ENCODE data around the gene ATP2A3. TPM values are rescaled to one million over a fixed set of nuclear protein-coding genes. Genes with fewer than 3 reads are reported as not detected.

The ATP2A3 gene
- total and polyA plus RNA-seq, 12 donors, result 1.3 to 29.1 (median 15.9) TPM

GRCh38 chr17:3986270-3986938 lies 22.2 kb upstream of the ATP2A3 start:
- no peak for TF ChIP-seq CTCF (IDR thresholded peaks at IDR 0.05)
- no peak for TF ChIP-seq POLR2A (IDR thresholded peaks at IDR 0.05)
- 65 to 77% (median 70%) methylated on average over 10 to 16 of the region's 16 CpGs for WGBS, 4 donors
- Histone ChIP-seq H3K27ac (no peak overlapping the region), H3K36me3 (replicated peaks in 1 of 2) (no peaks in the 10 kb centered on the region), H3K4me3 (no peak overlapping the region), H3K27me3 (no peaks in the 10 kb centered on the region), H3K4me1 (replicated peaks in 1 of 2) (no peaks in the 10 kb centered on the region), H3K9me3 (replicated peaks in 1 of 3) (no peaks in the 10 kb centered on the region)
- intact Hi-C loops (cut with DNase I), result no loop called here
- DNase-seq, result no peak

- TF ChIP-seq POLR2A (IDR thresholded peaks at IDR 0.05) (no peak), CTCF (IDR thresholded peaks at IDR 0.05) (no peak)
- H3K36me3 ChIP-seq (replicated peaks in 1 of 2), result no peaks in the 10 kb centered on the region
- intact Hi-C loops (cut with DNase I), result no loop called here
- no peaks in the 10 kb centered on the region for H3K9me3 ChIP-seq (replicated peaks in 1 of 3)
- no peak overlapping the region for H3K4me3 ChIP-seq
- no peaks in the 10 kb centered on the region for H3K27me3 ChIP-seq
- H3K27ac ChIP-seq, result no peak overlapping the region
- H3K4me1 ChIP-seq (replicated peaks in 1 of 2), result no peaks in the 10 kb centered on the region
- DNase-seq, result no peak
- whole genome bisulfite sequencing, 4 donors, result 59 to 76% (median 71%) methylated on average over 13 to 14 of the region's 14 CpGs
Measured at GRCh38 chr17:3985846-3986245, 21.6 kb upstream of the ATP2A3 start.

GRCh38 chr17:3983606-3984484 lies 19.6 kb upstream of the ATP2A3 start:
- Histone ChIP-seq H3K9me3 (replicated peaks in 1 of 3) (no peaks in the 10 kb centered on the region), H3K27ac (peak overlapping the region in 1 of 5 donors; percentile 22), H3K4me1 (replicated peaks in 1 of 2) (no peaks in the 10 kb centered on the region), H3K27me3 (no peaks in the 10 kb centered on the region), H3K36me3 (replicated peaks in 1 of 2) (no peaks in the 10 kb centered on the region), H3K4me3 (no peak overlapping the region)
- intact Hi-C loops (cut with DNase I), result no loop called here
- peak in 1 of 7 donors; percentile 33 for DNase-seq
- TF ChIP-seq CTCF (IDR thresholded peaks at IDR 0.05) (no peak), POLR2A (IDR thresholded peaks at IDR 0.05) (no peak)
- WGBS, 4 donors, result 72 to 92% (median 75%) methylated on average over 9 to 18 of the region's 18 CpGs

GRCh38 chr17:3982541-3983017 lies 18.3 kb upstream of the ATP2A3 start:
- Histone ChIP-seq H3K27me3 (no peaks in the 10 kb centered on the region), H3K4me3 (no peak overlapping the region), H3K27ac (no peak overlapping the region), H3K4me1 (replicated peaks in 1 of 2) (no peaks in the 10 kb centered on the region), H3K36me3 (replicated peaks in 1 of 2) (no peaks in the 10 kb centered on the region), H3K9me3 (replicated peaks in 1 of 3) (no peaks in the 10 kb centered on the region)
- TF ChIP-seq POLR2A (IDR thresholded peaks at IDR 0.05), result no peak
- no peak for TF ChIP-seq CTCF (IDR thresholded peaks at IDR 0.05)
- DNase-seq, result no peak
- intact Hi-C loops (cut with DNase I), result no loop called here
- WGBS, 4 donors, result 84 to 93% (median 91%) methylated on average over 8 of the region's 8 CpGs

Data from adrenal gland (tissue), 12 donors.